ENCODE results near the gene HHIP.

The HHIP gene

GRCh38 chr4:144701683-144702233 is 55.8 kb downstream of the HHIP start:
- no peak for TF ChIP-seq CTCF (conservative IDR thresholded peaks at IDR 0.05; ENCODE audit: control insufficient read depth, insufficient read depth, low read depth, low read length)
- H3K4me3 ChIP-seq (ENCODE audit: control insufficient read depth, low read depth, low read length) = no peak overlapping the region
- DNase-seq (ENCODE audit: low read depth) = no peak

- DNase-seq (ENCODE audit: low read depth) = no peak
- TF ChIP-seq CTCF (conservative IDR thresholded peaks at IDR 0.05; ENCODE audit: control insufficient read depth, insufficient read depth, low read depth, low read length) = no peak
- H3K4me3 ChIP-seq (ENCODE audit: control insufficient read depth, low read depth, low read length) = no peak overlapping the region
Observed at GRCh38 chr4:144703494-144703893, 57.5 kb downstream of the HHIP start.

DNA sequence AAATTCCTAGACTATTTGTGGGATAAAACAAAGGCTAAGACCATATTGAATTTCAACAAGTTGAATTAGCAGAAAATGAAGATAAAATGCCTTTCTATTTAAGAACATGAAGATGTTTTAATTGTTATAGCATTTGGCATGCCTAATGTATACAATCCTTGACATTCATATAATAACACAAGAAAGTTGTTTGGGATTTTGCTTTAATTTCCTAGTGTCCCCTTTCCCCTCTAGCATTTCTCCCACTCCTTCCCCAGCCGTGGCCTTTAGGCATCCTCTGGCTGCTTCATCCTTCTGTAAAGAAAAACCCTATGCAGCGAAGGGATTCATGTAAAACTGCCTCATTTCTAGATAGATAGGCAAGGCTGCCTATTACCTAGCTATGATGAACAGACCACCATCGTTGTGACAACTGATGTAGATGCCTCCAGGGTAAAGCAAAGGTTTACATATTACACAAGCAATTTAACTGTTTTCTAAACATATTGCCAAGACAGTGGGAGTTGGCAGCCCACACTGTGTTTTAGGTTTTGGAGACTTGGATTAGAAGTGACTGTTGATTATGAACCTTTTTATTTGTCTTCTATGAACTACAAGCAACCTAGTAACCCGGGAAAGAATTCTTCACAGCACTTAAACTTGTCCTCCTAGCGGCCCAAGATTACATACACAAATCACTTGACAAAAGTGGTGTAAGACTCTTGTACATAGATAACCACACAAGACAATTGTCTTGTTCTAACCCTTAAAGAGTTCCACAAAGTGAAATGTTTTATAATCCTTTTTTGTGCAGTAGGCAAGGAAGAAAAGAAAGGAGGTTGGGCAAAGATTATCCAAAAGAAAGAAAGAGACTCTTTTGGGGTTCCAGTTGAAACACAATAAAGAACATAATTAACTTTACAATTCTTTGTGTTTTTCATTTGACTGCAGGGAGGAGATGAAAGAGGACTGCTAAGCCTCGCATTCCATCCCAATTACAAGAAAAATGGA is 59.9 kb downstream of the HHIP start:
- TF ChIP-seq CTCF (conservative IDR thresholded peaks at IDR 0.05; ENCODE audit: control insufficient read depth, insufficient read depth, low read depth, low read length) = no peak
- no peak for DNase-seq (ENCODE audit: low read depth)

GRCh38 chr4:144709159-144709558 is 63.2 kb downstream of the HHIP start:
- DNase-seq (ENCODE audit: low read depth) = peak; percentile 80

More for the DNA sequence above, 59.9 kb downstream of the HHIP start:
- no peak overlapping the region for H3K4me3 ChIP-seq (ENCODE audit: control insufficient read depth, low read depth, low read length)

DNA sequence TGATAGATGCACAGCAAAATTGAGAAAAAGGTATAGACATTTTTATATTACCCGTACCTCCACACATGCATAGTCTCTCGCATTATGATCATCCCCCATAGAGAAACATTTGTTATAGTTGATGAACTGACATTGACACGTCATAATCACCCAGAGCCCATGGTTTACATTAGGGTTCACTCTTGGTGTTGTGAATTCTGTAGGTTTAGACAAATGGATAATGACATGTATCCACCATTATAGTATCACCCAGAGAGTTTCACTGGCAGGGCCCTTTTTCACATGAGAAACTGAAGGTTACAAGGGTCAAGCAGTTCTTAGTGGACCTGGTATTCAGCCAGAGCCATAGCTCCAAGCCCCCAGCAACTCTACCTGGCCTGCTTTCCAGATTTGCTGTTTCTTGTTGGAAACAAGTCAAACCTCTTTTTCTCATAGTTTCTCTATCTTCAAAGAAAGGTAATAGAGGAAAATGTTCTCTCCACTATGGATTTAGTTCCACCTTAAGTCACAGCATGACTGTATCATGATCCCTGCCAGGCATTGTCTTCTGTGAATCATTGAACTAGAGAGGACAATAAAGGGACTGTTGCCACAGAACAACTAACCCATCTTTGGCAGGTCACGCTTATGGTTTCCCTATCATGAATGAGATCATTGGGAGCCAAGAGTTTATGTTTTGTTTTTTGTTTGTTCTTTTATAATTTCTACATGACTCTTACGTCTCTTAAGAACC is 64.0 kb downstream of the HHIP start:
- DNase-seq (ENCODE audit: low read depth) = peak; percentile 87
- TF ChIP-seq CTCF (conservative IDR thresholded peaks at IDR 0.05; ENCODE audit: control insufficient read depth, insufficient read depth, low read depth, low read length) = no peak
- H3K4me3 ChIP-seq (ENCODE audit: control insufficient read depth, low read depth, low read length) = no peak overlapping the region

More at GRCh38 chr4:144709159-144709558, 63.2 kb downstream of the HHIP start:
- H3K4me3 ChIP-seq (ENCODE audit: control insufficient read depth, low read depth, low read length) = no peak overlapping the region
- TF ChIP-seq CTCF (conservative IDR thresholded peaks at IDR 0.05; ENCODE audit: control insufficient read depth, insufficient read depth, low read depth, low read length) = no peak

- DNase-seq (ENCODE audit: low read depth) = no peak
- no peak for TF ChIP-seq CTCF (conservative IDR thresholded peaks at IDR 0.05; ENCODE audit: control insufficient read depth, insufficient read depth, low read depth, low read length)
- no peak overlapping the region for H3K4me3 ChIP-seq (ENCODE audit: control insufficient read depth, low read depth, low read length)
Observed at GRCh38 chr4:144710526-144710912, 64.6 kb downstream of the HHIP start.
